GF-D8 (cell line): ENCODE data around the gene DPYSL5.
"Not testable (repeated sequence)": the region's sequence is repeated elsewhere in the genome, so short reads cannot be mapped to it uniquely, and the experiment has no call there.

Experiments used
- DNase-seq: peaks from one replicate; lab custom pipeline; 2025; lab: John Stamatoyannopoulos, UW

The DPYSL5 gene

DNA sequence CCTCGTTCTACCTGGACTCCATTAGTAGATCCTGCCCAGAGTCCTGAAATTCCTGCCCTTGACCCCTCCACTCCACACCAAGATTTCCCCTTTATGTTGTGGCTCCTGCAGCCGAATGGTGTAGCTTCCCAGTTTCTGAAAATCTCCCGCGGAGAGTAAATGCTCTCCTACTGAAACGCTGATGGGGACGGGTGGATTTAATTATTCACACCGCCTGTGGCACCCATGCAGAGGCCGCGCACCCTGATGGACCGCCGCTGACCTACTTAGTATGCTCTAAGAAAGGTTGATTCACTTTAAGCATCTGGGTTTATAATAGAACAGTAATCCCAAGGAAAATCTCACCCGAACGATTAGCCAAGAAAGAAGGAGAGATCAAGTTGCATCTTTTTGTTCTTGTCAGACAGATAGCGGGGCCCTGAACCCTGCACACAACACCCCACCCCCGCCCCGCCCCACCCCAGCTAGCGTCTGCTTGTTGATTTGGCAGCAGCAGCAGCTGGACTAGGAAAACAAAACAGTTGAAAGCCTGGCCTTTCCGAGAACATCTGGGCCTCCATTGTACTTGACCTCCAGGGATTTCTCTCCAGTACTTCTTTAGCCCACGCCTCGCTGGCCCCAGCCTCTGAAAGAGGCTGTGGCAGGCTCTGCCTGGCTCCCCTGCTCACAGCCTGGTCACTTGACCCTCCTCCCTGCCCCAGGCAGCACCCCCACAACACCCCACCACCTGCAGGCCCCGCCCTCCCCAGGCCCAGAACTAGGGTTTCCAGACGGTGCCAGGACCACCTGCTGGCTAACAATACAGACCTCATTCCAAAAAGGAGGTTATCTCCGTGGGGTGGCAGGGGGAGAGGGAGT lies 53.6 kb downstream of the DPYSL5 start:
- DNase-seq = no peak

DNA sequence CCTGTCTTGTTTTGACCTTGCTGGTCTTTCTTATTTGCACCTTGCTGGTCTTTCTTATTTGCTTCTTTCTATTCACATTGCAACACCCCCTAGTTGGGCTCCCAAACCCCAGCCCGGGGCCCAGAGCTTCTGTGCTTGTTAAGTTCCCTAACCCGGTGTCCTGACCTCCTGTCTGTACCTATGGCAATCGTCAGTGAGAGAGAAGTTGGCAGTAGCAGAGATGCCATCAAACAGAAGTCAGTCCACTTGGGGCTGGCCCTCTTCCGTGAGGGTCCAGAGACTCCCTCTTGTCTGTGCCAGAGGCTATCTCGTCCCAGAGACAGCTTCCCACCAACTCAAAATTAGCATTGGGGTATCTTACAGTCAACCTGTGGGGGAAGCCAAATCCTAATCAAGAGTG lies 55.7 kb downstream of the DPYSL5 start:
- DNase-seq = no peak

DNA sequence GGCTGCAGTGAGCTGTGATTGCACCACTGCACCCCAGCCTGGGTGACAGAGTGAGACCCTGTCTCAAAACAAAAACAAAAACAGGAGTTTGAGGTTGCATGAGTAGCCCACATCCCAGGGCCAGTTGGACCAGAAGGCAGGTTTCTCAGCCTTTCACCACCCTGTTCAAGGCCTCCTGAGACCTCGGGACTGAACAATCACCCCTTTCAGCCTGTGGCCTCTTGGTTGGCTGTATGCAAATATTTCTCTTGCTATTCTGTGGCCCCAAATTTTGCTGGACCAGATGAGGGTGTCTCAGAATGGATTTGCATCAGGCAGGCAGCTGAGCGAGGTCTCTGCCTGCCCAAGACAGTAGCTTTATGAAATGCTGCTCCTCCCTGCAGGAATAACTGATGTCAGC lies 56.9 kb downstream of the DPYSL5 start:
- DNase-seq = no peak

DNA sequence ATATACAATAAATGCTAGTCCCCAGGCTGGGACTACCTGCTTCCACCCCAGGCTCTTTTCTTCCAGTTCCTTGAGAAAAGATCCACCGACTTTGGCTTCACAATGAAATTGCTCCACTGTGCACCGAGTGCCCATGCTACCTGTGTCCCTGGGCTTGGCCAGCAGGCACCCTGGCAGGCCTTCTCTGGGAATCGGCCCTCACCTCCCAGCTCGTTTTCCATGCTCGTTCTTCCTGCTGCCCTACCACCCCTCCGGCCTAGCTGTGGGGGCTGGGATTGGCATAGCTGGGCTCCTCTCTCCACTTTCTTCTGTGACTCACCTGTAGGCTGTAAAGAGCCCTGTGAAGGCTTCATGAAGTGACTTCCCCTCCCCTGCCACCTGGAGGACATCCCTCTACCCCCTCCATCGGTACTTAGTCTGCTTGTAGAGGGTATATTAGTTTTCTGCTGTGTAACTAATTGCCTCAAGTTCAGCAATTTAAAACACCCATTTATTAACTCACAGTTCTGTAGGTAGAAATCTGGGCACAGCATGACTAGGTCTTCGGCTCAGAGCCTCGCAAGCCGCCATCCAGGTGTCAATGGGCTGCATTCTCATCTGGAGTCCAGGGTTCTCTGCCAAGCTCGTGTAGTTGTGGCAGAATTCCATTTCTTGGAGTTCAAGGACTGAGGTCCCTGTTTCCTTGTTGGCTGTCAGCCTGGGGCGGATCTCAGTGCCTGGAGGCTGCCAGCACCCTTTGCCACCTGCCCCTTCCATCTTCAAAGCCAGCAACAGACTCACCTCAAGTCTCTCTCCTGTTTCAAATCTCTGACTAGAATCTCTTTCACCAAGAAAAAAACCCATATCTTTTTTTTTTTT lies 57.6 kb downstream of the DPYSL5 start:
- no peak for DNase-seq

DNA sequence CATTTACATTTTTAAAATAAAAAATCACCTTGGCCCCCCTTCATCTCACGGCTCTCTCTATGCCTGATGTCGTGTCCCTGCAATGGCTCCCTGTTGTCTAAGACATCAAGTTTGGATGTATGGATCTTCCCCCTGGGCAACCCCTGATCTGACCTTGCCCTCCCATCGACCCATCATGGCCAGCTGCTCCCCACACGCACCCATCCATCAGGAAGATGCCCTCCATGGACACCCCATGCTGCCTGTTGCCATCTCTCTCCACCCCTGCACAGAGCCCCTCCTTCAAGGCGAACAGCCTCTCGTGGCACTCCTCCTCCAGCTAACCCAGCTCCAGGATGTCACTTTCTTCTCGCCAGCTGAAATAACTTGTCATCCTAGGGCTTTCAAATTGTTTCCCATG lies 59.5 kb downstream of the DPYSL5 start:
- no peak for DNase-seq

DNA sequence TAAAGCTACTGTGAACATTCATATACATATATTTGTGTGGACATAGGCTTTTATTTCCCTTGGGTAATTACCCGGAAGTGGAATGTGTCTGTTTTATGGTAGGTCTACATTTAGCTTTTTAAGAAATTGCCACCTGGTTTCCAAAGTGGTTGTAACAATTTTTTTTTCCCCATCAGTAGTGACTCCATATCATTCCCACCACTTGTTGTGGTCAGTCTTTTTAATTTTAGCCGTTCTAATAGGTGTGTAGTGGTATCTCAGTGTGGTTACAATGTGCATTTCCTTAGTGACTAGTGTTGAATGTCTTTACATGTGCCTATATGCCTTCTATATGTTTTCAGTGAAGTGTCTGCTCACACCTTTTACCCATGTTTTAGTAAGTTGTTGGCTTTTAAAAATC lies 62.2 kb downstream of the DPYSL5 start:
- DNase-seq = no peak

DNA sequence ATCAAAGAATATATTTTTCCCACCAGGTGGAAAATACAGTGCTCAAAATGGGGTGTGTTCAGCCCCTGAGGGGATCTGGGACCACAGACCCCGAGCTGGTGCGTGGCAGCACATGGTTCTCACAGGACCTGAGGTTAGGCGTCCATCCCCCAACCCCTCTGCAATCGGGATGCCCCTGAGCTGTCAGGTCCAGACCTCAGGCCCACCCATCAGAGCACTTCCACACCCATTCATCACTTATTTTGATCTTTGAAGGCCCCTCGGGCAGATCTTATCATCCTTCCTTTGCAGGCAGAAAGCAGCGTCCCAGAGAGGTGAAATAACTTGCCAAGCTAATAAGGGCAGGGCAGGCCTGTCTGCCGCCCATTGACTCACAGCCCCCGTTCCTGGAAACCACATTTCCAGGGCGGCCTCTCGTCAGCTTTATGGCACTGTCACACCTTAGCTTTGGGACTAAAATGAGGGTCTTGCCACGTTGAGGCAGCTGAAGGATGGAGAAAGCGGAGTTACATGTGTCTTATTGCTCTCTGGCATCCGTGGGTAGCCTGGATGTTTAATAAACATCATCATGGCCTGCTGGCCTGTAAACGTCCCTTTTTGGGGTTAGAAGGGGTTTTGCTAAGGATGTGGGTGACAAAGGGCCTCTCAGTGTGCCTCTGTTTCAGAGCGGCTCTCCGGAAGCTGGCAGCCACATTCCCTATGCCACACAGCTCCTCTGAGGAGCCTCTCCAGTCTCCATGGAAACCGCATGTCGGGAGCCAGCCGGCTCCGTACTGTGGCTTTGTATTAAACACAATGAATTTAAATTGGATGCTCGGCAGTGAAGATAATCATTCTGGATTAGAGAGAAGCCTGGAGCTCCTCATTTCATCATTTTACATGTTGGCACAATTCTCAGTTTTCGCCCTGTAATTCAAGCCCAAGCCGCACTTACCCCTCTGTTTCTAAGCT lies 64.3 kb downstream of the DPYSL5 start:
- DNase-seq = no peak

DNA sequence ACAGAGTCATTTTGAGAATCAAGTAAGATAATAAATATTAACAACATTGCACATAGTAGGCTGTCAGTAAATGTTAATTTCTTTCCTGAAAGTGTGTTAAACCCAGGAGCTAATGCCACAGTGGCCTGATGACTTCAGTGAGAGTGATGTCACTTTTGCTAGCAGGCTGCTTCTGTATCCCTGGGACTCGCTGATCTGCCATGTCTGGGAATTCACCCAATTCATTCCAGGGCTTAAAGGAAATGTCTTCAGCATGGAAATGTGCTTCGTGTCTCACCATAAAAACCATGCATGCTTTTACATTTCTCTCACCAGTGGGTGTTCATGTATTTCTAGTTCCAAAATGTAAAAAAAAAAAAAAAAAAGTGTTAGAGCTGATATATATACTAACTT lies 65.7 kb downstream of the DPYSL5 start:
- DNase-seq = no peak

DNA sequence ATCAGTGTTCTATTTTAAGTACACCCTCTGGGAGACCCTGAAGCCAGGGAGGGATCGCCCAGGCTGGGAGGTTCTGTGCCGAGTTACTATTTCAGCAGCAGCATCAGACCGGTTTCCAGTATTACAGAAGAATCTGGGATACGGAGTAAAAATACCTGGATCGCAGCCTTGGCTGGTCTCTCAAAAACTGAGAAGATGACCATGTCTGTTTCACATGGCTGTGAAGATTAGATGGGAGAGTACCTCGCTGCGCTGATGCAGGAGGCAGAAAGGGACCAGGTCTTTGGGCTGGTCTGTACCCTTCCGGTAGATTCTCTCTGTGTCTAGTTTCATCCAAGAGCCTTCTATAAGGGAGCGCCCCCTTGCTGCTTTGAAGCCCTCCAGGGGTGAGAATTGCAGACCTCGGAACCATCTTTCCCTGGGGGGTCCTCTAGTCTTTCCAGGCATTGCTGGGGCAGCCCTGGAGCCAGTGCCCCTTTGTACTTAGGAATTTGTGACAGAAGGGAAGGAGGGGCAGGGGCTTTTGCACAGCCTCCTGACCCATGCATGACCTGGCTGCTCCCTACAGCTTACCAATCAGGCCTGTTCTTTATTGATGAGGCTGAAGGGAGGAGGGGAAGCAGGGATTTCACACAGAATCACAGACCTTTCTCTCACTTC lies 66.2 kb downstream of the DPYSL5 start:
- no peak for DNase-seq

DNA sequence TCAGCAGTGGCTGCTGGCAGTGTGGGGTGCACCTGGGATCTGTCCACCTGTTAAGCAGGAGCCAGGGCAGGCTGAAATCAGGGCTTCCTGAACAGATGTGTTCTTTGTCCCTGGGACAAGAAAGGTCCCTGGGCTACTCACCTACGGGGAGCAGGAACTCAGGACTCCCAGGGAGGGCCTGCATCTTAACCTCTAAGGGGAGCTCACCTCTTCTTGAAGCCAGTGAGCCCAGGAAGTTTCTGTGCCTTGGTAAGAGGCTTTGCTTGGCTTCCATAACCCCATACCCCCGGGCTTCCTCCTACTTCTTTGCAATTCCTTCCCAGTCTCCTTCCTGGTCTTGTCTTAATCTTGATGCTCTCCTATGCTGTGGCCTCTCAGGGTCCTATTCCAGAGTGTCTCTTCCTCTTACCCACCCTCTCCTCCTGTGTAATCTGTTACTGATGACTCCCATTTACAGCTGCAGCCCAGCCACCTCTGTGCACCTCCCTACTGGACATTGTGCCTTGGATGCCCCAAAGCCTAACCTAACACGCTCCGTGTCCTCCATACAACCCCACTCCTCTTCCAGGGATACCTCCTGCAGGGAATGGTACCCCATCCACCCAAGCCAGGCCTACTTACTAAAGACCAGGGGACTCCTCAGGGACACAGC lies 66.9 kb downstream of the DPYSL5 start:
- no peak for DNase-seq

DNA sequence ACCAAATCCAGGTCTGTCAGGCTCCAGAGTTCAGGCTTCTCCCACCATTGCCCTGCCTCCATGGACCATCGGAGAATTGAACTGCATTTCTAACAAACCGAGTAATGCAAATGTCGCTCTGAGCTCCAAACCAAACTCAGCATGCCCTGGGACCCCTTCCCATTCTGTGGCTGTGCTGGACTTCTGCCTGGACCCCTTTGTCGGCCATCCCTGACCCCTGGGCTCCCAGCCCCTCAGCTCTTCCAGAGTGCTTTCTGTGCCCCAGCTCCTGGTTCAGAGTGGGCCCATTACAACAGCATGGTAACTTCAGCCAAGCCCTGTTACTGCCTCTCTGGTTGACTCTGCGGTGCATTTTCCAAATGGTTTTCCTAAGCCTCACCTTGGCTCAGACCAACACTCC lies 67.4 kb downstream of the DPYSL5 start:
- no peak for DNase-seq

DNA sequence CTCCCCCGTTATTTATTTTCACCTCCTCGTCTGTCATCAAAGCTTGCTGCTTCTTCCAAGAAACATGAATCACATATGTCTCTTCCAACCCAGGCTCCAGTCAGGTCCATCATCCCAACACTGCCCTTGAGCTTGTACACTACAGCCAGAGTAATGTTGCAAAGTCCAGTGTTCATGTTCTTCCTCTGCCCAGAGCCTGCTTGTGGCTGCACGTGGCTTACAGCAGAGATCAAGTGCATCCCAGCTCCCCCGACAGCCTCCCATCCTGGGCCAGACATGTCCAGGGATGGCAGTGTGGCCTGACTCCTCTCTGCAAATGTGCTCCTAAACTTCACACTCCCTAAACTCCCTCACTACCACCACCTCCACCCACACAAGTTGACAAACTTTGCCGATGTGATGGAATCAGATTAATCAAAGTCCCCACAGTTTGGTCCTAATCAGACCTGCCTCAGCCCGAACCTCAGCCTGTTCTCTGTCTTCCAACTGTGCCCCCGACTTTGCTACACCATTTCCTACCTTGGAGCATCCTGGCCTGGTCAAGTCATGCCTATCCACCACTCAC lies 68.3 kb downstream of the DPYSL5 start:
- DNase-seq = no peak

DNA sequence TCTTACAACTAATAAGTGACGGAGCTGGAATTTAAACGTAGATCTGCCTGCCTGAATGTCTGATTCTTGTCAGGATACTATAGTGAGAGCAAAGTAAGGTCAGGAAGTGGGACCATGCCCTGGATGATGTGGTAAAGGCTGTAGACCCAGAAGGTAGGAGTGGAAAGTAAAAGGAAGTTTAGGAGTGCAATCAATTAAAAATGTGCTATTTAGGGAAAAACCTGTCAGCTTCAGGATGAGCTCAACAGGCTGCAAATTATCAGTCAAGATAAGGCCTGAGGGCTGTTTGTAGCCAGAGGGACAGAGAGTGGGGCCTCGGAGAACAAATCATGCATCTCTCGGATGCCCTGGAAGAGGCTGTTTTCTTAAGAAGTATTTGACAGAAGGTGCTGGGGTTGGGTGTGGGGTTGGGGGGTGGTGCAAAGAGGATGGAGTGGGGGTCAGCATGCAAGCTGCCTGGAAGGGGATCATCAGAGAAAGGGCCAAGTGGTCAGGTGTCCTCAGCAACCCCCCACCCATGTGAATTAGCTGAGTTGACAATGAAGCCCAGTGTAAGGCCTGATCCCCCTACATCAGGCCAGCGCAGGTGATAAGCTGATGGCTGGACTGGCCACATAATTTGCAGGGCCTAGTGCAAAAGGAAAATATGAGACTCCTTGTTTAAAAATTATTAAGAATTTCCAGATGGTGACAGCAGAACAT lies 69.4 kb downstream of the DPYSL5 start:
- no peak for DNase-seq

DNA sequence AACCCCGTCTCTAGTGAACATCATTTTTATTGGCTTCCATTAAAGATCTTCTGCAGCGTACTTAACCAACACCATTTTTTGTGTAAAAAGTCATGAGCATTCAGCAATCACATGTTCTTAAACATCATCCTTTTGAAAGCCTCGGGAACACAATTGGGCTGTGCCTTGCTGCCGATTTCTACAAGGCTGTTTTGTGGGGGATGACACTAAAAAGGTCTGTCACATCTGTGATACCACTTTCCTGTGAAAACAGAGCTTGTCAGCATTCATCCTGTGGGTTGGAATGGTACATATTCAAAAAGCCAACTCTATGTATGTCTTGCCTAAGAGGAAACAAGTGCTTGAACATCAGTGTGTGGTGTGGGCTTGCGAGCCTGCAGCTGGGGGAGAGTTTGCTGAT lies 73.4 kb downstream of the DPYSL5 start:
- DNase-seq = no peak

DNA sequence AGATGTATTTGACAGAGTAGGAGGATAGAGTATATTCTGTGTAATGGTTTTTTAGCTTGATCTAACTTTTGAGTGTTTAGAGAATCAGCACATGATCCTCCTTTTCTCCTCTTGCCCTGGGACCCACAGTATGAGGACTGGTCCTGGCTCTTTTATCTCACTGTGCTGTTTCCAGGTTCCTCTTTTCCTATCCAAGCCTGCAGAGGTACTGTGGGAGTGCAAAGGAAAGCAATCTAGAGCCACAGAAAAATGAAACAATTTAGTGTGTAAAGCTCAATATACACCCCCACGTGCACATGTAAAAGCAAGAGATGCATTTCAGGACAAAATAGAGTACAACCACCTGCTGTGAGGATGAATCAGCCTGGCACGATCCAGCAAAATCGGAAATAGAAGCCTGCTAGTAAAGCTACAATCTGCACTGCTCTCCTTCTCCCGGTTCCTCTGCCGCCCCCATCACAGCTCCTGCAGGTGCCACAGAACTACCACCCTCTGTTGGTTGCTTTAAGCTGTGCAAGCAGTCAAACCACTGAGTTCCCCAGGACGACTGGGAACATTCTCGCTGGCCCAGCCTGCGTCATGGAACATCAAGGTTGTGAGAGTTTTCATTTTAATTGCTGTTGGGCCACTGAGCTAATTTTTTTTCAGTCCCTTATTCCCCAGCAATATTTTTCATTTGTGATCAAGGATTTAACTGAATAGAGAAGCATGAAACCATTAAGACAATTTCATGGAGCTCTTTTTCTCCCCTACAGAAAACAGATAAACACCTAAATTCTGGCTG lies 74.7 kb downstream of the DPYSL5 start:
- peak; percentile 26 for DNase-seq

DNA sequence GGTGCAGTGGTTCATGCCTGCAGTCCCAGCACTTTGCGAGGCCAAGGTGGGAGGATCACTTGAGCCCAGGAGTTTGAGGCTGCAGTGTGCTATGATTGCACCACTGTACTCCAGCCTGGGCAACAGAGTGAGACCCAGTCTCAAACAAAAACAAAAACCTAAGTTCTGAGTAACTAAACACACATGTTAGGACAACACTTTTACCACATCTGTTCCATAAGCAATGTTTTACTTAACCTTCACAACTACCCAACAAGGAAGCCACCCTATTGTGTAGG lies 75.2 kb downstream of the DPYSL5 start:
- not testable (repeated sequence) for DNase-seq

DNA sequence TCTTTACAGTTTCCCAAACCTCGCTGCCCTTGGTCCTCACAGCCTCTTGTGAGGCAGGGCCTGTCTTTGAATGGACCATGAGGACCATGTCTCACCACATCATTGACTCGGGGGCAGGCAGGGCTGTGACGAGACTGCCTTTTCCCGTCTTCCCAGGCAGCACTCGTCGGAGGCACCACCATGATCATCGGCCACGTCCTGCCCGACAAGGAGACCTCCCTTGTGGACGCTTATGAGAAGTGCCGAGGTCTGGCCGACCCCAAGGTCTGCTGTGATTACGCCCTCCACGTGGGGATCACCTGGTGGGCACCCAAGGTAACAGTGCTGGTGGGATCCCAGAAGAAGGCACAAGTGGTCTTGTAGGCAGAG lies 76.8 kb downstream of the DPYSL5 start:
- no peak for DNase-seq

DNA sequence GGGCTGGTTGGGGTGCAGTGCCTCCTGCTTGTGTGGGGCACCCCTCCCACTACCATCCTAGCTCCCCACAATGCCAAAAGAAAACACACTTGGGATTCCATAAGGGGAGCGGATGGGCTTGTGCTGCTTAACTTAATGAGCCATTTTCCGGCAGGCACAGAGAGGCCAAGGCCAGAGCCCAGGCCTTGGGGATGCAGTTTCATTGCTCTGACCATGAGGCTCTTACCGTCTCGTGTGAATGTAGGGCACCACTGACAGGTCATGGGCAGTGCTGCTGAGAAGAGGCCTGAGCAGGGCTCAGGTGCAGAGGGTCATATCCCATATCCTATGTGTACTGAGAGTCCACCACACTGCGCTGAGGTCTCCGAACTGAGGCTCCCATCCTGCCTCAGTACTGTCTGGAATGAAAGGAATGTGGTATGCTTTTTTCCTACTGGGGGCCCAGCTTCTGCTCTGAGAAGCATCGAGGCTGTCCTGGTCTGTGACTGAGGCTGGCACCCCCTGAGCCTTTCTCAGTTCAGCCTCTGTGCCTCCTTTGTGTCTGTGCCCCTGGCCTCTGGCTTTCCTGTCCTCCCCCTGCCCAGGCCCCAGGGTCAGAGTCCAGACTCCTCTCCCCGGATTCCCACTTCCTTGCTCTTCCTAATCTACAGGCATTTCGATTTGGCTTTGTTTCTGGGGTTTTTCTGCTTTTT lies 77.3 kb downstream of the DPYSL5 start:
- no peak for DNase-seq

DNA sequence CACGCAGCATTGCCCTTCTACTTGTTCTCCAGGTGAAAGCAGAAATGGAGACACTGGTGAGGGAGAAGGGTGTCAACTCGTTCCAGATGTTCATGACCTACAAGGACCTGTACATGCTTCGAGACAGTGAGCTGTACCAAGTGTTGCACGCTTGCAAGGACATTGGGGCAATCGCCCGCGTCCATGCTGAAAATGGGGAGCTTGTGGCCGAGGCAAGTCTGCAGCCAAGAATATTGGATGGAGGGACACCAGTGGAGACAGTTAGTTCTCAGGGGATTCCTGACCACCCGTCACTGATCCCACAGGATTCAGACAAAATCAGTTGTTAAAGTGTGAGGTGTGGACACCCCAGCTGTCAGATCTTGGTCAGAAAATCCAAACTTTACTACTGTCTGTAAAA lies 79.3 kb downstream of the DPYSL5 start:
- DNase-seq = no peak
